SU-DHL-6 (cell line): ENCODE data around the gene TNS3.

Experiments used
- H2AFZ ChIP-seq: fragments of 200-600 bp; sonication (generic); 2 replicates; pipeline ENCODE4 v1.6.1; 2014; ENCODE audit warnings: low read depth, mild to moderate bottlenecking, moderate library complexity, mixed read lengths, antibody characterized with exemption, low read length; ENCODE audit not compliant: severe bottlenecking
- H3F3A ChIP-seq: fragments of 200-600 bp; shearing (Covaris generic); 2 replicates; pipeline ENCODE4 v1.6.0; 2016; ENCODE audit warnings: antibody characterized with exemption, mild to moderate bottlenecking; ENCODE audit not compliant: insufficient read depth
- H3K27ac ChIP-seq: fragments of 200-600 bp; sonication (generic); 2 replicates; pipeline ENCODE4 v1.5.1; 2016; ENCODE audit warnings: low read depth, mild to moderate bottlenecking, low read length, moderate library complexity, mixed read lengths
- H3K27me3 ChIP-seq: fragments of 200-600 bp; sonication (generic), shearing (Covaris generic); 2 replicates; pipeline ENCODE4 v1.6.0; 2014; ENCODE audit warnings: mild to moderate bottlenecking, low read length
- H3K36me3 ChIP-seq: fragments of 200-600 bp; sonication (generic); 2 replicates; pipeline ENCODE4 v1.6.1; 2014; ENCODE audit warnings: mild to moderate bottlenecking, low read length, mixed read lengths
- H3K4me2 ChIP-seq: fragments of 300-600, 200-600 bp; shearing (Covaris generic), sonication (generic); 2 replicates; pipeline ENCODE4 v1.6.0; 2014; ENCODE audit warnings: low read length, low read depth, mild to moderate bottlenecking; ENCODE audit not compliant: poor library complexity, severe bottlenecking
- H3K4me3 ChIP-seq: fragments of 200-600 bp; sonication (generic); 2 replicates; pipeline ENCODE4 v1.5.1; 2014; ENCODE audit warnings: antibody characterized with exemption, low read length, mild to moderate bottlenecking, mixed read lengths; ENCODE audit not compliant: insufficient read depth, poor library complexity, severe bottlenecking
- H3K79me2 ChIP-seq: fragments of 200-600 bp; sonication (generic); 2 replicates; pipeline ENCODE4 v1.6.1; 2014; ENCODE audit warnings: mild to moderate bottlenecking, low read length, moderate library complexity; ENCODE audit not compliant: insufficient read depth
- H3K9ac ChIP-seq: fragments of 200-600 bp; sonication (generic); 2 replicates; pipeline ENCODE4 v1.7.0; 2014; ENCODE audit warnings: mild to moderate bottlenecking, low read length
- H3K9me2 ChIP-seq: fragments of 200-600 bp; sonication (generic); replicated peaks from 2 replicates; pipeline ENCODE4 v1.6.1; 2014; ENCODE audit warnings: low read length; ENCODE audit not compliant: insufficient read depth
- H3K9me3 ChIP-seq: fragments of 200-600 bp; sonication (generic); 2 replicates; pipeline ENCODE4 v1.6.1; 2014; ENCODE audit warnings: low read length, mixed read lengths; ENCODE audit not compliant: insufficient read depth
- H4K20me1 ChIP-seq: fragments of 200-600 bp; sonication (generic); 2 replicates; pipeline ENCODE4 v1.6.1; 2014; ENCODE audit warnings: low read depth, mild to moderate bottlenecking, antibody characterized with exemption, low read length, moderate library complexity, mixed read lengths
- CTCF ChIP-seq: fragments of 200-600 bp; sonication (generic); IDR thresholded peaks from one replicate; pipeline ENCODE4 v1.5.1; 2017; ENCODE audit warnings: antibody characterized with exemption, mild to moderate bottlenecking, low read length, moderate library complexity; ENCODE audit not compliant: insufficient read depth, poor library complexity, severe bottlenecking
- EZH2phosphoT487 ChIP-seq: fragments of 200-600 bp; sonication (generic), shearing (Covaris generic); conservative IDR thresholded peaks from 2 replicates; pipeline ENCODE4 v1.6.1; 2018; ENCODE audit warnings: mild to moderate bottlenecking, antibody characterized with exemption, low read length, moderate library complexity, mixed read lengths

TNS3 gene

GRCh38 chr7:47358944-47359588 is 222.8 kb downstream of the TNS3 start:
- Histone ChIP-seq H3K27me3 (no peaks in the 10 kb centered on the region), H3K4me3 (no peak overlapping the region), H3K36me3 (no peaks in the 10 kb centered on the region), H3K4me2 (no peak overlapping the region), H3F3A (no peaks in the 10 kb centered on the region), H3K27ac (no peak overlapping the region), H3K79me2 (peaks cover 8% of the 10 kb centered on the region), H2AFZ (no peak overlapping the region), H3K9me3 (no peaks in the 10 kb centered on the region), H3K9ac (no peak overlapping the region), H4K20me1 (no peaks in the 10 kb centered on the region), H3K9me2 (no peaks in the 10 kb centered on the region)
- no peak for TF ChIP-seq EZH2phosphoT487

GRCh38 chr7:47358357-47358756 is 223.6 kb downstream of the TNS3 start:
- Histone ChIP-seq H3K9ac (no peak overlapping the region), H3K79me2 (peaks cover 3% of the 10 kb centered on the region), H3K36me3 (no peaks in the 10 kb centered on the region), H4K20me1 (no peaks in the 10 kb centered on the region), H3K27ac (no peak overlapping the region), H3K27me3 (no peaks in the 10 kb centered on the region), H3F3A (no peaks in the 10 kb centered on the region), H2AFZ (no peak overlapping the region), H3K9me3 (no peaks in the 10 kb centered on the region), H3K9me2 (no peaks in the 10 kb centered on the region), H3K4me2 (no peak overlapping the region), H3K4me3 (no peak overlapping the region)
- no peak for TF ChIP-seq CTCF
- TF ChIP-seq EZH2phosphoT487 = no peak

GRCh38 chr7:47357863-47358262 is 224.0 kb downstream of the TNS3 start:
- Histone ChIP-seq H3K4me3 (no peak overlapping the region), H3K9me3 (no peaks in the 10 kb centered on the region), H3K27me3 (no peaks in the 10 kb centered on the region), H3K9me2 (no peaks in the 10 kb centered on the region), H3K4me2 (no peak overlapping the region), H3F3A (no peaks in the 10 kb centered on the region), H3K36me3 (no peaks in the 10 kb centered on the region), H4K20me1 (no peaks in the 10 kb centered on the region), H2AFZ (no peak overlapping the region), H3K79me2 (no peaks in the 10 kb centered on the region; the same call in 1 of the 2 replicates), H3K9ac (no peak overlapping the region), H3K27ac (no peak overlapping the region)
- TF ChIP-seq CTCF = no peak

GRCh38 chr7:47357361-47357760 is 224.6 kb downstream of the TNS3 start:
- no peaks in the 10 kb centered on the region for H3F3A ChIP-seq
- no peak overlapping the region for H3K27ac ChIP-seq
- no peaks in the 10 kb centered on the region for H4K20me1 ChIP-seq
- no peaks in the 10 kb centered on the region; the same call in 1 of the 2 replicates for H3K79me2 ChIP-seq
- H3K9me2 ChIP-seq = no peaks in the 10 kb centered on the region
- H3K4me2 ChIP-seq = no peak overlapping the region
- H3K9me3 ChIP-seq = no peaks in the 10 kb centered on the region
- no peaks in the 10 kb centered on the region for H3K27me3 ChIP-seq
- no peaks in the 10 kb centered on the region for H3K36me3 ChIP-seq
- TF ChIP-seq EZH2phosphoT487 (no peak), CTCF (no peak)
- no peak overlapping the region for H3K4me3 ChIP-seq
- no peak overlapping the region for H3K9ac ChIP-seq
- H2AFZ ChIP-seq = no peak overlapping the region
